Erythroblast (primary cell): Measurements from ENCODE around the gene GNB5.

Source experiments
- GATA1 ChIP-seq: IDR thresholded peaks from 2 replicates; pipeline ENCODE4 v1.6.1; 2011; ENCODE audit warnings: low read depth, mild to moderate bottlenecking, control low read depth, low read length, moderate library complexity
- POLR2A ChIP-seq: IDR thresholded peaks from 2 replicates; pipeline ENCODE4 v1.6.1; 2011; ENCODE audit warnings: mild to moderate bottlenecking, low read length

DNA sequence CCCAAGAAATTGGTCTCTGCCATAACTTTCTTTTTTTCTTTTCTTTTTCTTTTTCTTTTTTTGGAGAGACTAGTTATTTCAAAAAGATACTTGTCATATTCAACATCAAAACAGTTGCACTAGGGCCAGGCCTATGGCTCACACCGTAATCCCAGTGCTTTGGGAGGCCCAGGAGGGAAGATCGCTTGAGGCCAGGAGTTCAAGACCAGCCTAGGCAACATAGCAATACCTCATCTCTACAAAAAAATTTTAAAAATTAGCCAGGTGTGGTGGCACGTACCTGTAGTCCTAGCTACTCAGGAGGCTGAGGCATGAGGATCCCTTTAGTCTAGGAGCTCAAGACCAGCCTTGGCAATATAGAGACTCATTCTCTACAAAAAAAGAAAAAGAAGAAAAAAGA is 49.0 kb upstream of the GNB5 start:
- TF ChIP-seq POLR2A (no peak), GATA1 (no peak)
